Effector memory CD8-positive, alpha-beta T cell (primary cell): ENCODE results near the gene ACER3.
"Not testable (repeated sequence)": the region's sequence is repeated elsewhere in the genome, so short reads cannot be mapped to it uniquely, and the experiment has no call there.

Experiments
- ATAC-seq: fragments of 150-1000 bp; cut with Tn5 transposase; replicated peaks from 2 replicates; pipeline ENCODE4 v1.10.0; 2021; ENCODE audit warnings: mild to moderate bottlenecking, moderate library complexity
- DNase-seq, 3 experiments: peaks; one replicate each; pipeline ENCODE4 v3.0.0; 2021
- H3K27ac Mint-ChIP-seq, 2 donors: one replicate each; pipeline ENCODE4 v1.8.0; 2022; ENCODE audit warnings: mild to moderate bottlenecking in 2 of 2, mixed read lengths in 2 of 2, moderate library complexity in 2 of 2
- H3K27me3 Mint-ChIP-seq, 2 donors: one replicate each; pipeline ENCODE4 v1.8.0; 2022; ENCODE audit warnings: mixed read lengths in 2 of 2
- H3K36me3 Mint-ChIP-seq: one replicate; pipeline ENCODE4 v1.8.0; 2022; ENCODE audit warnings: mild to moderate bottlenecking, moderate library complexity, mixed read lengths; ENCODE audit not compliant: insufficient read depth
- H3K4me1 Mint-ChIP-seq, 2 donors: one replicate each; pipeline ENCODE4 v1.8.0; 2022; ENCODE audit warnings: low read depth in 2 of 2, mixed read lengths in 2 of 2
- H3K4me3 Mint-ChIP-seq, 2 donors: one replicate each; pipeline ENCODE4 v1.8.0; 2022; ENCODE audit warnings: mild to moderate bottlenecking in 2 of 2, mixed read lengths in 2 of 2, moderate library complexity in 2 of 2
- H3K9me3 Mint-ChIP-seq, 2 donors: one replicate each; pipeline ENCODE4 v1.8.0; 2022; ENCODE audit warnings: mixed read lengths in 2 of 2

The ACER3 gene

DNA sequence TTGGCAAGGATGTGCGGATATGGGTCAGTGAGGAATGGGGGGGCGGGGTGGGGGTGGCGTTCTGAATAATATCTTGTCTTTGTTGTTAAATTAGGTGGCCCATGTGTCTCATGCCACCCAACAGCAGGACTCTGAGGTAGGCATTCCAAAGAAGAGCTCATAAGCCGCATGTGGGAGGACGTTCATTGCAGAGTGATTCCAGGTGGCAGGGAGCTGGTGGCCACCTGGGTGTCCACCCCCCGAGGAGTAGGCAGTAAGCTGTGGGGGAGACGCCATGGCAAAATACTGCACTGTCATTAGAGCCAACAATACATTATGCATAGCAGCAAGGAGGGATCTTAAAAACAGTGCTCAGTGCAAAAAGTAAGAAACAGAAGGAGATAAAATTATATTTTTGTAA is 191.8 kb downstream of the ACER3 start:
- Mint-ChIP-seq H3K4me1 (no peaks in the 10 kb centered on the region), H3K27ac (no peak overlapping the region), H3K9me3 (peaks cover 0 to 3% of the 10 kb centered on the region in 2 donors), H3K36me3 (peaks cover 7% of the 10 kb centered on the region), H3K27me3 (no peaks in the 10 kb centered on the region), H3K4me3 (no peak overlapping the region)
- DNase-seq: no peak
- no peak for ATAC-seq

DNA sequence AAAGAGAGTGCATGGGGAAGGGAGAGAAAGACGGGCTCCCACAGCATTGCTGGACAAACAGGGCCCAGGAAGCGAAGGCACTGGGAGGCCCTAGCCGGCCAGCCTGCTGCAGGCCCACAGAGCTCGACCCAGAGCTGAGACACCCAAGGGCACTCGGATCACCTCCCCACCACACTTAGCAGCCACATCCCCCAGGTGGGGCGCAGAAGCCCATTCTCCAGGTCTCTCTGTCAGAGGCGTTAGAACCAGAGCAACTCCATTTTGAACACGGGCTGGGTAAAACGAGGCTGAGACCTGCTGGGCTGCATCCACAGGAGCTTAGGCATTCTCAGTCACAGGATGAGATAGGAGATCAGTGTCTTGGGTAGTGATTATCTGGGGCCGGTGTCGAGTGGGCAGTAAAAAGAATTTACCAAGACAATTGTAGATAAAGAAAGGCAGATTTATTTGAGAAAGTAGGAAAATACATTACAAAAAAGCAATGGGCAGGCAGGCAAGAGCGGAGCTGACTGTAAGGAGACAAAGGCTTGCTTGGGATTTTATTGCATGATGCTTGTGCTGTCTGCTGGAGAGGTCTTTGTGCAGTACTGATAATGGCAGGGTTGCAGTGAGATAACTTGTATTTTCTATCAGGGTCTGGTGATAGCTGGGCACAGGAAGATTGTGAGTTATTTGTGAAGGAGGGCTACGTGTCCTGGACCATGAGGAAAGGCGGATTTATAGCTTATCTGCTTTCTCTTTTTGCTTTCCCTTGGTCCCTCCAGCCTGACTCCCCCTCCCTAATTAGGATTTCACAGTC is 192.7 kb downstream of the ACER3 start:
- H3K4me3 Mint-ChIP-seq: no peak overlapping the region
- ATAC-seq (no peak), DNase-seq (no peak)
- no peak overlapping the region for H3K27ac Mint-ChIP-seq
- H3K36me3 Mint-ChIP-seq: peaks cover 3% of the 10 kb centered on the region
- peaks cover 0 to 3% of the 10 kb centered on the region in 2 donors for H3K9me3 Mint-ChIP-seq
- H3K4me1 Mint-ChIP-seq: no peaks in the 10 kb centered on the region
- H3K27me3 Mint-ChIP-seq: no peaks in the 10 kb centered on the region

DNA sequence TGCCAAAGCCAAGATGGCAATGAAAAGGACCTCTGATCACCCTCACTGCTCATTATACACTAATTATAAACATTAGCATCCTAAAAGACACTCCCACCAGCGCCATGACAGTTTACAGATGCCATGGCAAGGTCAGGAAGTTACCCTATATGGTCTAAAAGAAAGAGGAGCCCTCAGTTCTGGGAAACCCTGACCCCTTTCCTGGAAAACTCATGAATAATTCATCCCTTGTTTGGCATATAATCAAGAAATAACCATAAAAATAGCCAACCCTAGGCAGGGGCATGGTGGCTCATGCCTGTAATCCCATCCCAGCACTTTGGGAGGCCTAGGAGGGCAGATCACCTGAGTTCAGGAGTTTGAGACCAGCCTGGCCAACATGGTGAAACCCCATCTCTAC is 193.4 kb downstream of the ACER3 start:
- no peak for DNase-seq
- no peak for ATAC-seq
- Mint-ChIP-seq H3K27ac (no peak overlapping the region), H3K4me3 (no peak overlapping the region), H3K27me3 (no peaks in the 10 kb centered on the region), H3K4me1 (no peaks in the 10 kb centered on the region), H3K9me3 (peaks cover 0 to 3% of the 10 kb centered on the region in 2 donors), H3K36me3 (no peaks in the 10 kb centered on the region)

DNA sequence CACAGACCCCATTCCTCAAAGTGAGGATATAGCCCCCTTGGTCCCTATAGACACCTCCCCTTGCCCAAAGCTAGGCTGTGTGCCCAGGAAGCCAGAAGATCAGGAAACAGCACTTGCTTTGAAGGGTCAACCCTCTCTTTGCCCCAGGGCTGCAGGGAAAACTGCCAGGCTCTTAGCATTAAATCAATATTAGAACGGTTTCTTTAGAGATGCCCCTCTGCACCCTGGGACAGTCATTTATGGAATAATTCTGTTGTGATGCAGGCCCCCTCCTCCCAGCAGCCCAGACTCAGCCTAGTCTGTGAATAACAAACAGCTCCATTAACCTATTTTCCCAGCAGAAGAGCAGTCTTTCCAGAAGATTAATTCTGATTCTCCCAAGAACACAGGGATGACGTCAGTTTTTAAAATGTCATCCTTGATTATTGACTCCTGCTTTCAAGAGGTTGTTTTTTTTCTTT is 194.4 kb downstream of the ACER3 start:
- Mint-ChIP-seq H3K9me3 (peaks cover 0 to 3% of the 10 kb centered on the region in 2 donors), H3K27me3 (no peaks in the 10 kb centered on the region), H3K4me3 (no peak overlapping the region), H3K36me3 (no peaks in the 10 kb centered on the region), H3K27ac (no peak overlapping the region), H3K4me1 (no peaks in the 10 kb centered on the region)
- ATAC-seq (no peak), DNase-seq (no peak)

DNA sequence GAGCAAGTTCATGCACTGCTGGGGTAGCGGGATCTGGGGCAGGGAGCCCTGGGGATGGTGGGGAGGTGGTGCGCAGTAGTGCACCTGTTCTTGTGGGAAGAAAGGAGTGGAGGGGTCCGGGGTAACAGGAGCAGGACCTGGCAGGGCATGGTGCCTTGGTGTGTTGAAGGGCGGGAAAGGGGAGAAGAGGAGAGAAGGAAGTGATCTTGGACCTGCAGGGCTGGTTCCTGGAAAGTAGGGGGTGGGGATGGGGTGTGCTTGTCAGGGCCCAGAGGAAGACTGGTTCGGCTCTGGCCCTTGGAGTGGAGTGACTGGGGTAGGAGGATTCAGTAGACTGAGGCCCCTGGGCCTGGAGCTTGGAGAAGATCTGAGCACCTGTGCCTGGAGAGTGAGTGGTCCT is 195.2 kb downstream of the ACER3 start:
- Mint-ChIP-seq H3K27me3 (no peaks in the 10 kb centered on the region), H3K4me1 (no peaks in the 10 kb centered on the region), H3K36me3 (no peaks in the 10 kb centered on the region), H3K9me3 (peaks cover 0 to 3% of the 10 kb centered on the region in 2 donors), H3K27ac (no peak overlapping the region), H3K4me3 (no peak overlapping the region)
- ATAC-seq (no peak), DNase-seq (no peak)

DNA sequence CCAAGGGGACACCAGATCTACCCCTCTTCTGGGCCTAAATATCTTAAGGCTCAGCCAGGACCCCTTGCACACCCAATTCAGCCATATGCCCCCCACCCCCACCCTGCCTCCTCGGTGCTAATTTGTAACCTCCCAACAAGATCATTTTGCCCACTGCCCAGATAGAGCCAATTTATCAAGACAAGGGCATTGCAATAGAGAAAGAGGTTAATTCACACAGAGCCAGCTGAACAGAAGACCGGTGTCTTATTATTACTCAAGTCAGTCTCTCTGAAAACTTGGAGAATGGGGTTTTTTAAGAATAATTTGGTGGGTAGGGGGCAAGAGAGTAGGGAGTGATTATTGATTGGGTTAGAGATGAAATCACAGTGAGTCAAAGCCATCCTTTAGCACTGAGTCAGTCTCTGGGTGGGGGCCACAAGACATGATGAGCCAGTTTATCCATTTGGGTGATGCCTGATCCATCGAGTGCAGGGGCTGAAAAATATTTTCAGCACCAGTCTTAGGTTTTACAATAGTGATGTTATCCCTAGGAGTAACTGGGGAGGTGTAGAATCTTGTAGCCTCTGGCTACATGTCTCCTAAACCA is 196.2 kb downstream of the ACER3 start:
- H3K27me3 Mint-ChIP-seq: no peaks in the 10 kb centered on the region
- ATAC-seq: no peak
- DNase-seq: no peak
- H3K9me3 Mint-ChIP-seq: peaks cover 0 to 3% of the 10 kb centered on the region in 2 donors
- H3K4me3 Mint-ChIP-seq: no peak overlapping the region
- no peaks in the 10 kb centered on the region for H3K4me1 Mint-ChIP-seq
- no peak overlapping the region for H3K27ac Mint-ChIP-seq
- H3K36me3 Mint-ChIP-seq: no peaks in the 10 kb centered on the region

DNA sequence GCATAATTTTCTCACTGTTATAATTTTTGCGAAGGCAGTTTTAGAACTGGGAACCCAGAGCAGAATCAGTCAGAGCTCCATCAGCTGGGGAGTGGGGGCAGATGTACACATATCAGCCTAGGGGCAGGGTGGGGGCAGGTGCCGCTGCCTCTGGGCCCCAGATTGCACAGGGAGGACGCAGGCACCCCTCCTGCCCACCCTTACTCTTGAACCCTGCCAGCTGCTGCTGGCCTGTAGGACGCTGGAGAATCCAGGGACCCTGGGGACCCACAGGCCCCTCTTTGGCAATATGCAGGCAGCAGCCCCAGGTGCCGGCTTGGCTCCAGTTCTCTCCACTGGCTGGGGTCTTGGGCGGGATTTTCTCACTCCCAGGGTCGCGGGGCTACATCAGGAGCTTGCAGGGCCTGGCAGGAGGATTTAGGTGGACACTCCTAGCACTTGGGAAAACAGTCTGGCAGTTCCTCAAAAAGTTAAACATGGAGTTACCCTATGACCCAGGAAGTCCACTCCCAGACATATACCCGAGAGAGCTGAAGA is 197.3 kb downstream of the ACER3 start:
- no peak for DNase-seq
- H3K36me3 Mint-ChIP-seq: no peaks in the 10 kb centered on the region
- no peak overlapping the region for H3K27ac Mint-ChIP-seq
- no peak overlapping the region for H3K4me3 Mint-ChIP-seq
- no peaks in the 10 kb centered on the region for H3K4me1 Mint-ChIP-seq
- no peaks in the 10 kb centered on the region for H3K27me3 Mint-ChIP-seq
- ATAC-seq: no peak
- peaks cover 0 to 3% of the 10 kb centered on the region in 2 donors for H3K9me3 Mint-ChIP-seq

DNA sequence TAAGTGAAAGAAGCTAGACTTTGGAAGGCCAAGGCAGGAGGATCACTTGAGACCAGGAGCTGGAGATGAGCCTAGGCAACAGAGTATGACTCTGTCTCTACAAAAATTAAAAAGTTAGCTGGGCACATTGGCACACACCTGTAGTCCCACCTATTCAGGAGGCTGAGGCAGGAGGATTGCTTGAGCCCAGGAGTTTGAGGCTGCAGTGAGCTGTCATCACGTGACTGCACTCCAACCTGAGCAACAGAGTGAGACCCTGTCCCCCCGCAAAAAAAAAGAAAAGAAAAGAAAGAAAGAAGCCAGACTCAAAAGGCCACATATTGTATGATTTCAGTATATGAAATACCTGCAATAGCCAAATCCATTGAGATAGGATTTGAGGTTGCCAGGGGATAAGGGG is 198.2 kb downstream of the ACER3 start:
- no peak for ATAC-seq
- Mint-ChIP-seq H3K27ac (no peak overlapping the region), H3K27me3 (no peaks in the 10 kb centered on the region), H3K4me1 (peaks cover 0 to 1% of the 10 kb centered on the region in 2 donors), H3K4me3 (no peak overlapping the region), H3K36me3 (no peaks in the 10 kb centered on the region), H3K9me3 (peaks cover 0 to 3% of the 10 kb centered on the region in 2 donors)
- no peak for DNase-seq

DNA sequence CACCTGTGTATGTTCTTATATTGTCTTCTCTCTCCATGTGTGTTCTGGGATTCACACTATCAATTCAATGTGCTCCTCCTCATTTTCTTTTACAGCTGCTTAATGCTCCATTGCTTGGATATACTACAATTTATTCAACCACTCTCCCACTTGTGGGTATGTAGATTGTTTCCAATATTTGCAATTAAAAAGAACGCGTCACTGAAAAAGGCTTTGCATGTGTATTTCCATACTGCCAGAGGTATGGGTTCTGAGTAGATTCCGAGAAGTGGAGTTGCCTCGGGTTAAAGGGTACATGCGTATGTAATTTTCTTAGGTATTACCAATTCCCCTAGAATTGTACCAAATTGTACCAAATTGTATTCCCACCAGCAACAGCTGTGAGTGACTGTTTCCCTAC is 199.1 kb downstream of the ACER3 start:
- DNase-seq (no peak), ATAC-seq (no peak)
- Mint-ChIP-seq H3K27ac (no peak overlapping the region), H3K27me3 (no peaks in the 10 kb centered on the region), H3K9me3 (peaks cover 0 to 3% of the 10 kb centered on the region in 2 donors), H3K4me1 (peaks cover 0 to 1% of the 10 kb centered on the region in 2 donors), H3K36me3 (no peaks in the 10 kb centered on the region), H3K4me3 (no peak overlapping the region)

DNA sequence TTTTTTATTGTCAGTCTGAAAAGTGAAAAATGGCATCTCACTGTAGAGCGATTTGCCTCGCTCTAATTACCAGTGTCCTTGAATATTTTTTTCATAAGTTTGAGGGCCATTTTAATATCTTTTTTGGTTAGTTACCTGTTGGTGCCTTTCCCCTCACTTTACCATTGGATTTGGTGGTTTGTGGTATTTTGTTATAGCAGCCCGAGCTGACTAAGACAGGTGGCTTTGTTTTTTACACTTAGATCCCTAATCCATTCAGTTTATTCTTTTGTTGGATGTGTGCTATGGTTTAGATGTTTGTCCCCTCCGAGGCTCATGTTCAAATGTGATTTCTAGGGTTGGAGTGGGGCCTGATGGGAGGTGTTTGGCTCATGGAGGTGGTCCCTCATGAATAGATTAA is 199.5 kb downstream of the ACER3 start:
- DNase-seq: no peak
- Mint-ChIP-seq H3K36me3 (no peaks in the 10 kb centered on the region), H3K4me1 (peaks cover 0 to 1% of the 10 kb centered on the region in 2 donors), H3K27me3 (no peaks in the 10 kb centered on the region), H3K27ac (no peak overlapping the region), H3K4me3 (no peak overlapping the region), H3K9me3 (peaks cover 0 to 3% of the 10 kb centered on the region in 2 donors)
- no peak for ATAC-seq

DNA sequence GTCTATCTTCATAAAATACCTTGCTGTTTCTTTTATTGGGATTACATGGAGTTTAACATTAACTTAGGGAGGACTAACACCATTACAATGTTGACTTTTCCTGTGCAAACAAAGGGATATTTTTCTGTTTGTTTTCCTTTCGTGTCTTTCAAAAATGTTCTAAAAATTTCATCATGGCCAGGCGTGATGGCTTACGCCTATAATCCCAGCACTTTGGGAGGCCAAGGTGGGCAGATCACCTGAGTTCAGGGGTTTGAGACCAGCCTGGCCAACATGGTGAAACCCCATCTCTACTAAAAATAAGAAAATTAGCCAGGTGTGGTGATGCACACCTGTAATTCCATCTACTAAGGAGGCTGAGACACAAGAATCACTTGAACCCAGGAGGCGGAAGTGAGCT is 200.5 kb downstream of the ACER3 start:
- not testable (repeated sequence) for H3K4me3 Mint-ChIP-seq, H3K9me3 Mint-ChIP-seq, H3K4me1 Mint-ChIP-seq, H3K27ac Mint-ChIP-seq, DNase-seq, H3K36me3 Mint-ChIP-seq, H3K27me3 Mint-ChIP-seq, ATAC-seq

DNA sequence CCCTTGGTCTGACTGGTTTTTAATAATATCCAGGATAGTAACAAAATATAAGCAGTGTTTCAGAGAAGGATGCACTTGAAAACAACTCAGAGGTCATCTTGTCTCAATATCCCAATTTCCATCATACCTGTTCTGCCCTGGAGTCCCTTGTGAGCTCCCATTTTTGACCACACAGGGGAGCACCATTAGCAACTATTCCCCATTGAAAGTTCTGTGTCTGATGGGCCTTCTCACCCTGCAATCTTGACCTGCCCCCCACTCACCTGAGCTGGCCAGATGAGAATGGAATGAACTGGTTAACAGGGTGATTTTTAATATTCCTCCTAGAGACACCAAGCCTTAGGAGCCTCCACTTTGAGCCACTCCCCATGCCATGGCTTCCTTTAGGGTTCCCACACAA is 202.2 kb downstream of the ACER3 start:
- Mint-ChIP-seq H3K36me3 (peaks cover 10% of the 10 kb centered on the region), H3K27ac (no peak overlapping the region), H3K4me3 (no peak overlapping the region), H3K4me1 (peaks cover 0 to 8% of the 10 kb centered on the region in 2 donors), H3K9me3 (no peaks in the 10 kb centered on the region), H3K27me3 (no peaks in the 10 kb centered on the region)
- ATAC-seq (no peak), DNase-seq (no peak)

DNA sequence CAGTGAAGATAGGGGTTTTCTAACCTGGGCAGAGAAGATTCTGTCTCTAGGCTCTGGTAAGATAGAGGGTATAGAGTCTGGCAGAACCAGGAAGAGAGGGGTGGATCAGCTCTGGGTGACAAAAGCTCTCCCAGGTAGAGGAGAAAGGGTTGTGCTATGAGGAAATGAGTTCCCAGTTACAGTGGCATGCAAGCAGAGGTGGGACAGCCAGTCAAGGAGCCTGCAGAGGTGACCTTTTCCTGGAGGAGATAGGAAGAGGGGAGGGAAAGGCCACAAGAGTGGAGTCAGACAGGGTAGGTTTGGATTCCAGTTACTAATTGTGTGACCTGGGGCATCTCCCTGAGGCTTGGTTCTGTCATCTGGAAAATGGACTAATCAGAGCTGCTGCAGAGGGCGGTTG is 202.7 kb downstream of the ACER3 start:
- DNase-seq (no peak), ATAC-seq (no peak)
- no peaks in the 10 kb centered on the region for H3K9me3 Mint-ChIP-seq
- H3K4me3 Mint-ChIP-seq: no peak overlapping the region
- H3K36me3 Mint-ChIP-seq: peaks cover 10% of the 10 kb centered on the region
- H3K27me3 Mint-ChIP-seq: no peaks in the 10 kb centered on the region
- H3K4me1 Mint-ChIP-seq: peaks cover 5 to 8% of the 10 kb centered on the region in 2 donors
- H3K27ac Mint-ChIP-seq: no peak overlapping the region

DNA sequence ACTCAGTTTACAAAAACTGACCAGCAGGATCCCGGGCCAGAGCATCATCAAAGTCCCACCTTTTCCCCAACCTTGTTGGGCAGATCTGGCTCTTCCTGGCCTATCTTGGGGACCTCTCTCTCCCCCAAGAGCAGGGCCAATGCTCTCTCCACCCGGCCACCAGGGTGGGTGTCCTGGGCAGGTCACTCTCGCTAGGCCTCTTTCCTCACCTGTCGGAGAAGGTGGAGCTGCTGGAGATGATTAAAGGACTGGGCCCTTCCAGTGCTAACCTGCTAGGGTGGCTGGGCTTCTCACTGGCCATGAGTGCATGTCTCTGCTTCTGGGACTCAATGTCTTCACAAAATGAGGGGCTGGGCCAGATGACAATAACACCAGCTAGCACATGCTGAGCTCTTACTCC is 203.1 kb downstream of the ACER3 start:
- Mint-ChIP-seq H3K27me3 (no peaks in the 10 kb centered on the region), H3K4me1 (peaks cover 6 to 8% of the 10 kb centered on the region in 2 donors), H3K27ac (no peak overlapping the region), H3K36me3 (peaks cover 10% of the 10 kb centered on the region), H3K9me3 (no peaks in the 10 kb centered on the region), H3K4me3 (no peak overlapping the region)
- DNase-seq (no peak), ATAC-seq (no peak)
